Mucosa of descending colon (tissue), 3 donors: ENCODE measurements around the gene DNAH2. TPM values are rescaled to one million over a fixed set of nuclear protein-coding genes. Genes with fewer than 3 reads are reported as not detected.

Experiments used
- ATAC-seq: fragments of 200-7000 bp; cut with Tn5 transposase; one replicate; pipeline ENCODE4 v1.9.1; 2020; ENCODE audit warnings: mild to moderate bottlenecking, moderate library complexity
- DNase-seq, 3 donors: peaks; one replicate each; pipeline ENCODE4 v3.0.0-alpha.2; 2020
- H3K36me3 ChIP-seq: fragments of 200-600 bp; one replicate; pipeline ENCODE4 v1.8.0; 2021; ENCODE audit warnings: low read depth, mild to moderate bottlenecking
- H3K4me1 ChIP-seq: fragments of 200-600 bp; one replicate; pipeline ENCODE4 v1.8.0; 2021; ENCODE audit warnings: low read depth, mild to moderate bottlenecking
- H3K4me3 ChIP-seq: fragments of 200-600 bp; one replicate; pipeline ENCODE4 v1.8.0; 2021; ENCODE audit warnings: mild to moderate bottlenecking
- H3K9me3 ChIP-seq: fragments of 200-600 bp; one replicate; pipeline ENCODE4 v1.8.0; 2021; ENCODE audit warnings: mild to moderate bottlenecking
- intact Hi-C, 2 donors: fragments of 100-400 bp; cut with DNase I in 1 of 2; cut with micrococcal nuclease in 1 of 2; formaldehyde crosslinking; loops; one replicate each; pipeline versions ENCODE4 v1.11.0 to v1.11.1; 2022; cut with DNase I, micrococcal nuclease
- total RNA-seq, 3 donors: library from RNA; stranded (reverse); fragmentation: NEBNext Ultra II Directional in 2 of 3; extraction: Animal tissue kit (Norgen Biotek cat#: 25700) in 2 of 3; gene quantifications; one replicate each; pipeline versions ENCODE4 v1.2.1 to v1.2.4, GENCODE V29; 2021 to 2023
- TF ChIP-seq, protein P1 (sequence below): fragments of 200-600 bp; IDR thresholded peaks from one replicate; pipeline ENCODE4 v1.8.0; 2022; ENCODE audit warnings: antibody characterized with exemption, mild to moderate bottlenecking
- donor health status: DM: no; HTN: no; CAD: no; lungs with moderate emphysema.
- donor health status: DM: no; HTN: no; CAD: no.
- donor health status: DM: no; HTN: yes; CAD: no.

DNAH2 gene
- total RNA-seq, 3 donors from 2014 or later: 0.19 to 0.70 (median 0.29) TPM

GRCh38 chr17:7848739-7849129 lies 131.2 kb downstream of the DNAH2 start:
- ATAC-seq (no peak), DNase-seq (peak in 1 of 3 donors; percentile 44)
- Histone ChIP-seq H3K4me3 (no peak overlapping the region), H3K36me3 (peaks cover 7% of the 10 kb centered on the region), H3K4me1 (peaks cover 16% of the 10 kb centered on the region), H3K9me3 (no peaks in the 10 kb centered on the region)
- intact Hi-C loops: no loop called here
- TF ChIP-seq, protein P1, sequence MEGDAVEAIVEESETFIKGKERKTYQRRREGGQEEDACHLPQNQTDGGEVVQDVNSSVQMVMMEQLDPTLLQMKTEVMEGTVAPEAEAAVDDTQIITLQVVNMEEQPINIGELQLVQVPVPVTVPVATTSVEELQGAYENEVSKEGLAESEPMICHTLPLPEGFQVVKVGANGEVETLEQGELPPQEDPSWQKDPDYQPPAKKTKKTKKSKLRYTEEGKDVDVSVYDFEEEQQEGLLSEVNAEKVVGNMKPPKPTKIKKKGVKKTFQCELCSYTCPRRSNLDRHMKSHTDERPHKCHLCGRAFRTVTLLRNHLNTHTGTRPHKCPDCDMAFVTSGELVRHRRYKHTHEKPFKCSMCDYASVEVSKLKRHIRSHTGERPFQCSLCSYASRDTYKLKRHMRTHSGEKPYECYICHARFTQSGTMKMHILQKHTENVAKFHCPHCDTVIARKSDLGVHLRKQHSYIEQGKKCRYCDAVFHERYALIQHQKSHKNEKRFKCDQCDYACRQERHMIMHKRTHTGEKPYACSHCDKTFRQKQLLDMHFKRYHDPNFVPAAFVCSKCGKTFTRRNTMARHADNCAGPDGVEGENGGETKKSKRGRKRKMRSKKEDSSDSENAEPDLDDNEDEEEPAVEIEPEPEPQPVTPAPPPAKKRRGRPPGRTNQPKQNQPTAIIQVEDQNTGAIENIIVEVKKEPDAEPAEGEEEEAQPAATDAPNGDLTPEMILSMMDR: no peak

- ATAC-seq: no peak
- intact Hi-C loops: no loop called here
- TF ChIP-seq, protein P1: no peak
- H3K36me3 ChIP-seq: peaks cover 7% of the 10 kb centered on the region
- no peaks in the 10 kb centered on the region for H3K9me3 ChIP-seq
- no peak overlapping the region for H3K4me3 ChIP-seq
- DNase-seq: peak in 2 of 3 donors; percentile 11 to 61
- H3K4me1 ChIP-seq: peaks cover 16% of the 10 kb centered on the region
Observed at GRCh38 chr17:7849130-7849750, 131.7 kb downstream of the DNAH2 start.

- ATAC-seq: no peak
- TF ChIP-seq, protein P1: no peak
- Histone ChIP-seq H3K4me1 (peaks cover 17% of the 10 kb centered on the region), H3K4me3 (no peak overlapping the region), H3K9me3 (no peaks in the 10 kb centered on the region), H3K36me3 (peaks cover 7% of the 10 kb centered on the region)
- intact Hi-C loops: no loop called here
- no peak for DNase-seq
Observed at GRCh38 chr17:7849751-7850504, 132.4 kb downstream of the DNAH2 start.

DNA sequence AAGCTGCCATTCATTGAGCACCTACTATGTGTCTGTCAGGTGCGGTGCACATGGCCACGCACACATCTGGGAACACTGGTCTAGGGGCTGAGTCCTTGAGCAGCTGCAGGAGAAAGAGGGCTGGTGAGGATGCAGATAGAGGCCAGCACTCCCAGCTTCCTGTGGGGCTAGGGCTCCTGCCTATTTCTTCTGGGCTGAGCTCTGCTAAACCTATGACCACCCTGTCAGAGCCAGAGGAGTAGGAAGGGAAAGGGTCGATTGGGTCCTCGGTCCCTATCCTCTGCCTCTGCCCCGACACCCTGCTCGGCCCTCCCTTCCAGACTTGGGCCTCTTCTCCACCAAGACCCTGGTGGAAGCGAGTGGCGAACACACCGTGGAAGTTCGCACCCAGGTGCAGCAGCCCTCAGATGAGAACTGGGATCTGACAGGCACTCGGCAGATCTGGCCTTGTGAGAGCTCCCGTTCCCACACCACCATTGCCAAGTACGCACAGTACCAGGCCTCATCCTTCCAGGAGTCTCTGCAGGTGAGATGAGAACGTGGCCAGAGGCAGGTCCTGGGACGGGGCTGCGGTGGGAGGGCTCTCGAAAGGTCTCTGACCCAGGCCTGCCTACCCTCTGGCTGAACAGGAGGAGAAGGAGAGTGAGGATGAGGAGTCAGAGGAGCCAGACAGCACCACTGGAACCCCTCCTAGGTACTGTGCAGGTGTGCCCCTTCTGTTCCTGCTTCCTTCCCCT lies 133.3 kb downstream of the DNAH2 start:
- ATAC-seq: peak; percentile 0
- H3K4me1 ChIP-seq: peaks cover 18% of the 10 kb centered on the region
- TF ChIP-seq, protein P1: no peak
- H3K36me3 ChIP-seq: peaks cover 7% of the 10 kb centered on the region
- DNase-seq: peak in 2 of 3 donors; percentile 12 to 57
- intact Hi-C loops: no loop called here
- no peak overlapping the region for H3K4me3 ChIP-seq
- no peaks in the 10 kb centered on the region for H3K9me3 ChIP-seq

DNA sequence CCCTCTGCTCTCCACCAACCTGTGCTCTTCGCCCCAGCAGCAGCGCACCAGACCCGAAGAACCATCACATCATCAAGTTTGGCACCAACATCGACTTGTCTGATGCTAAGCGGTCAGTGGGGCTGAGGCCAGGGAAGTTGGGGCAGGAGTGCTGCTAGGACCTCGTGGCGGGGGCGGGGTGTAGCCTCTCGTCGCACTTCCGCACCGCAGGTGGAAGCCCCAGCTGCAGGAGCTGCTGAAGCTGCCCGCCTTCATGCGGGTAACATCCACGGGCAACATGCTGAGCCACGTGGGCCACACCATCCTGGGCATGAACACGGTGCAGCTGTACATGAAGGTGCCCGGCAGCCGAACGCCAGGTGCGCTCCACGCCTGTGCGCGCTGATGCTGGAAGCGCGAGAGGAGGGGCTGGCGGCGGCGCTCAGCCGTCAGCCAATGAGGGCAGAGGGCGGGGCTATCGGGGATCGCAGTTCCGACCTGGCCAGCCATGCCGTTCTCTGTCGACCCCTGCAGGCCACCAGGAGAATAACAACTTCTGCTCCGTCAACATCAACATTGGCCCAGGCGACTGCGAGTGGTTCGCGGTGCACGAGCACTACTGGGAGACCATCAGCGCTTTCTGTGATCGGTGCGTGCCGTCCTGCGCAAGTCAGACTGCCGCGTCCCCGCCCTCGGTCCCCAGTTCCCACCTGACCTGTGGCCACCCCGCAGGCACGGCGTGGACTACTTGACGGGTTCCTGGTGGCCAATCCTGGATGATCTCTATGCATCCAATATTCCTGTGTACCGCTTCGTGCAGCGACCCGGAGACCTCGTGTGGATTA lies 134.1 kb downstream of the DNAH2 start:
- no peak overlapping the region for H3K4me3 ChIP-seq
- intact Hi-C loops: no loop called here
- no peaks in the 10 kb centered on the region for H3K9me3 ChIP-seq
- peak; percentile 93 for ATAC-seq
- peaks cover 7% of the 10 kb centered on the region for H3K36me3 ChIP-seq
- peak; percentile 93 to 96 (median 94) for DNase-seq
- H3K4me1 ChIP-seq: peaks cover 26% of the 10 kb centered on the region
- TF ChIP-seq, protein P1: peak; percentile 95
